Transverse colon (tissue), 4 donors: ENCODE data around the gene FAM83G. TPM values are rescaled to one million over a fixed set of nuclear protein-coding genes. Genes with fewer than 3 reads are reported as not detected.

ENCODE experiments used
- DNase-seq: peaks from one replicate; pipeline ENCODE4 v3.0.0-alpha.2; 2019
- H3K27ac ChIP-seq, 4 donors: fragments of 200-600 bp; sonication (generic); 2 replicates each; pipeline ENCODE4 v1.5.1; 2016 to 2018; ENCODE audit warnings: inconsistent platforms in 4 of 4
- H3K27me3 ChIP-seq: fragments of 200-600 bp; sonication (generic); 2 replicates; pipeline ENCODE4 v1.5.1; 2017; ENCODE audit warnings: inconsistent platforms
- H3K36me3 ChIP-seq, 4 donors: fragments of 200-600 bp; sonication (generic); 2 replicates each; pipeline ENCODE4 v1.5.1; 2017 to 2019; ENCODE audit warnings: inconsistent platforms in 4 of 4
- H3K4me1 ChIP-seq, 4 donors: fragments of 200-600 bp; sonication (generic); 2 replicates each; pipeline ENCODE4 v1.5.1; 2017 to 2020; ENCODE audit warnings: inconsistent platforms in 4 of 4
- H3K4me3 ChIP-seq, 4 donors: fragments of 200-600 bp; sonication (generic); 1 replicate in 1 of 4; 2 replicates in 3 of 4; pipeline versions ENCODE4 v1.5.1 to v1.6.1; 2017 to 2019; ENCODE audit warnings: inconsistent platforms in 4 of 4
- H3K9me3 ChIP-seq, 2 donors: fragments of 200-600 bp; sonication (generic); 2 replicates each; pipeline ENCODE4 v1.5.1; 2017 to 2019; ENCODE audit warnings: inconsistent platforms in 2 of 2
- EP300 ChIP-seq: sonication (generic); formaldehyde crosslinking; IDR thresholded peaks from one replicate; pipeline ENCODE4 v1.6.1; 2017; ENCODE audit warnings: antibody characterized with exemption, low read depth
- POLR2A ChIP-seq: fragments of 450-650 bp; IDR thresholded peaks from one replicate; pipeline ENCODE4 v1.6.1; 2016; ENCODE audit warnings: antibody characterized with exemption, mild to moderate bottlenecking, moderate library complexity
- POLR2AphosphoS5 ChIP-seq, 3 donors: sonication (generic); formaldehyde crosslinking; IDR thresholded peaks; one replicate each; pipeline ENCODE4 v1.6.1; 2016; ENCODE audit warnings: antibody characterized with exemption in 3 of 3
- WGBS, 2 donors: methylation state at CpG; one replicate each; pipeline ENCODE4 v1.1.5; 2018; ENCODE audit warnings: low coverage in 1 of 2; 5-methylcytosine and 5-hydroxymethylcytosine counted together
- in situ Hi-C, 4 donors: fragments of 200-750 bp; cut with MboI; loops; one replicate each; pipeline versions ENCODE4 v1.15.0 to v1.15.1; 2017; ENCODE audit warnings: low sequenced_read_pairs in 3 of 4, low pct_ligation_motif_present in 1 of 4, low pct_unique_long_range_greater_than_20kb in 1 of 4
- intact Hi-C: fragments of 100-400 bp; cut with DNase I; formaldehyde crosslinking; loops from one replicate; pipeline ENCODE4 v1.15.1; 2023; ENCODE audit warnings: low total_unique reads
- total RNA-seq, 4 donors: library from RNA; depleted of rRNA; stranded (reverse); fragments of >200 nt; gene quantifications; one replicate each; pipeline ENCODE4 v1.1.0, GENCODE V29; 2016
- TF ChIP-seq, protein P1 (sequence below), 5 experiments: fragments of 200-600 bp in 3 of 5; fragments of 450-650 bp in 2 of 5; sonication (generic) in 3 of 5; IDR thresholded peaks; 1 replicate in 2 of 5; 2 replicates in 3 of 5; pipeline ENCODE4 v1.5.1; 2016 to 2017; ENCODE audit warnings: antibody characterized with exemption in 5 of 5, inconsistent platforms in 3 of 5, mild to moderate bottlenecking in 2 of 5, moderate library complexity in 1 of 5

Gene FAM83G
- total RNA-seq, 4 donors from 2014 or later = 33.6 to 75.6 (median 39.4) TPM

- Histone ChIP-seq H3K4me3 (no peak overlapping the region), H3K27me3 (no peaks in the 10 kb centered on the region), H3K9me3 (no peaks in the 10 kb centered on the region), H3K36me3 (no peaks in the 10 kb centered on the region), H3K27ac (no peak overlapping the region), H3K4me1 (no peaks in the 10 kb centered on the region)
- in situ Hi-C loops = no loop called here
- intact Hi-C loops = no loop called here
- DNase-seq = no peak
- 80% methylated on average over 30 of the region's 34 CpGs; no CpG with 5 or more reads in 1 of the 2 donors for WGBS, 2 donors
- TF ChIP-seq POLR2A = no peak
- TF ChIP-seq, protein P1, sequence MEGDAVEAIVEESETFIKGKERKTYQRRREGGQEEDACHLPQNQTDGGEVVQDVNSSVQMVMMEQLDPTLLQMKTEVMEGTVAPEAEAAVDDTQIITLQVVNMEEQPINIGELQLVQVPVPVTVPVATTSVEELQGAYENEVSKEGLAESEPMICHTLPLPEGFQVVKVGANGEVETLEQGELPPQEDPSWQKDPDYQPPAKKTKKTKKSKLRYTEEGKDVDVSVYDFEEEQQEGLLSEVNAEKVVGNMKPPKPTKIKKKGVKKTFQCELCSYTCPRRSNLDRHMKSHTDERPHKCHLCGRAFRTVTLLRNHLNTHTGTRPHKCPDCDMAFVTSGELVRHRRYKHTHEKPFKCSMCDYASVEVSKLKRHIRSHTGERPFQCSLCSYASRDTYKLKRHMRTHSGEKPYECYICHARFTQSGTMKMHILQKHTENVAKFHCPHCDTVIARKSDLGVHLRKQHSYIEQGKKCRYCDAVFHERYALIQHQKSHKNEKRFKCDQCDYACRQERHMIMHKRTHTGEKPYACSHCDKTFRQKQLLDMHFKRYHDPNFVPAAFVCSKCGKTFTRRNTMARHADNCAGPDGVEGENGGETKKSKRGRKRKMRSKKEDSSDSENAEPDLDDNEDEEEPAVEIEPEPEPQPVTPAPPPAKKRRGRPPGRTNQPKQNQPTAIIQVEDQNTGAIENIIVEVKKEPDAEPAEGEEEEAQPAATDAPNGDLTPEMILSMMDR (IDR thresholded peaks at IDR 0.05) = no peak
- no peak for TF ChIP-seq POLR2AphosphoS5 (IDR thresholded peaks at IDR 0.05)
- no peak for TF ChIP-seq EP300
These were observed 53.3 kb downstream of the FAM83G start for GRCh38 chr17:18950944-18951905.

GRCh38 chr17:18950346-18950745, 54.2 kb downstream of the FAM83G start:
- 76 to 80% methylated on average over 2 to 4 of the region's 4 CpGs for WGBS, 2 donors
- H3K27ac ChIP-seq = no peak overlapping the region

DNA sequence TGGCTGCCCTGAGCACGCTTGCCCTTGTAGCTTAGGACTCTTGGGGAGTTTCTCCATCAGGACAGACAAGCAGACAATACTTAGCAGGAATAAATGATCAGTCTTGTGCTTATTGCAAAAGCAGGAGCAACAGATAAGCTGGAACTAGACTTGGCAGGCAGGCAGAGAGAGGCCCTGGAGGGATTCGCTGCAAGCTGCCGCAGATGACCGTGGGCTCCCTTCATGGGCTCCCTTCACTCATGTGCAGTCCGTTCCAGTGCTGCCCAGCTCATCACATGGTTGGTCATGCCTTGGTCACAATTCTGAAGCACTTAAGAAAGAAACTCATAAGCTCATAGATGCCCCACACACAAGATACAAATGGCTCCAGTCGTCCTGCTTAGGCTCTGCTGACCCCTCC, 55.0 kb downstream of the FAM83G start:
- Histone ChIP-seq H3K27me3 (no peaks in the 10 kb centered on the region), H3K27ac (no peak overlapping the region), H3K9me3 (no peaks in the 10 kb centered on the region), H3K4me3 (no peak overlapping the region), H3K36me3 (no peaks in the 10 kb centered on the region), H3K4me1 (no peaks in the 10 kb centered on the region)
- intact Hi-C loops (no loop called here), in situ Hi-C loops (no loop called here)
- TF ChIP-seq, protein P1 (IDR thresholded peaks at IDR 0.05) = no peak
- TF ChIP-seq POLR2A (no peak), POLR2AphosphoS5 (IDR thresholded peaks at IDR 0.05) (no peak), EP300 (no peak)
- DNase-seq = no peak
- WGBS, 2 donors = 78 to 92% methylated on average over 4 to 6 of the region's 6 CpGs

More at GRCh38 chr17:18950346-18950745, 54.2 kb downstream of the FAM83G start:
- Histone ChIP-seq H3K36me3 (no peaks in the 10 kb centered on the region), H3K4me3 (no peak overlapping the region), H3K9me3 (no peaks in the 10 kb centered on the region), H3K4me1 (no peaks in the 10 kb centered on the region), H3K27me3 (no peaks in the 10 kb centered on the region)
- DNase-seq = no peak
- intact Hi-C loops (no loop called here), in situ Hi-C loops (no loop called here)
- TF ChIP-seq EP300 (no peak), POLR2A (no peak), POLR2AphosphoS5 (IDR thresholded peaks at IDR 0.05) (no peak)
- TF ChIP-seq, protein P1 (IDR thresholded peaks at IDR 0.05) = no peak

DNA sequence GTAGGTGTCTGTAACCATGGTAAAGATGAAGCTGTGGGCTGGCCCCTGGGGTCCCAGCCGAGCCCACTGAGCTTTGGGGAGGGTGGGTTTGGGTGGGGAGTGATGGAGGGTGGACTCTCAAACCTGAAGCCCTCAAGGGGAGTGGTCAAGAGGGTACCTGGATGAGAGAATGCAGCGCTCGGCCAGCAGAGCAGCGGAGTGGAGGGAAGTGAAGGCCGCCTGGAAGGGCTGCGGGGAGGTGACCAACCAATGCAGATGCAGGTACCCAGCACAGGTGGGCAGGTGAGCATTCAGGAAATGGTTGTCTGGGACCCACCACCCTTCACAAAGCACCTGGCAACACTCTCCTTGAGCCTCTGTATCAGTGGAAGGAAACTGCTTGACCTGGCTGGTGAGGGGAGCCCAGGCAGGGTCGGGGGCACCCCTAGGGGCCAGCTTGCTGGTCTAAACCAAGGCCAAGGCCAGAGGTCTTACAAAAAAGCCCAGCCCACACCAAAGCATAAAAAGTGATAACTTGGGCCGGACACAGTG, 56.0 kb downstream of the FAM83G start:
- H3K9me3 ChIP-seq = no peaks in the 10 kb centered on the region
- no peaks in the 10 kb centered on the region for H3K27me3 ChIP-seq
- in situ Hi-C loops (no loop called here), intact Hi-C loops (no loop called here)
- TF ChIP-seq, protein P1 (IDR thresholded peaks at IDR 0.05) = no peak
- TF ChIP-seq POLR2AphosphoS5 (IDR thresholded peaks at IDR 0.05) (no peak), EP300 (no peak), POLR2A (no peak)
- WGBS, 2 donors = 85% methylated on average over 8 of the region's 8 CpGs; no CpG with 5 or more reads in 1 of the 2 donors
- no peaks in the 10 kb centered on the region for H3K4me1 ChIP-seq
- H3K4me3 ChIP-seq = no peak overlapping the region
- H3K27ac ChIP-seq = no peak overlapping the region
- no peak for DNase-seq
- no peaks in the 10 kb centered on the region for H3K36me3 ChIP-seq
